Keratinocyte (primary cell): ENCODE results near the gene CSDE1. TPM values are rescaled to one million over a fixed set of nuclear protein-coding genes. Genes with fewer than 3 reads are reported as not detected.
A peak's percentile ranks its signal among the peaks of the same experiment; 100 is the strongest.

Experiments
- DNase-seq: peaks from one replicate; pipeline ENCODE4 v3.0.0-alpha.2; 2011; ENCODE audit warnings: low read depth, missing footprints, low spot score
- FAIRE-seq: peaks from 2 replicates; lab custom pipeline; 2011; peaks lifted over from hg19 to GRCh38; lab: Jason Lieb, UNC
- H2AFZ ChIP-seq: 2 replicates; pipeline ENCODE4 v1.6.0; 2012; ENCODE audit warnings: low read length, control low read depth, inconsistent platforms; ENCODE audit not compliant: control insufficient read depth
- H3K27ac ChIP-seq: 2 replicates; pipeline ENCODE4 v1.5.1; 2011; ENCODE audit warnings: low read length; ENCODE audit not compliant: control insufficient read depth, insufficient read depth
- H3K27me3 ChIP-seq: 3 replicates; pipeline ENCODE4 v1.6.0; 2011; ENCODE audit warnings: low read length; ENCODE audit not compliant: control insufficient read depth, insufficient read depth; ENCODE audit errors: extremely low read depth
- H3K36me3 ChIP-seq, 2 experiments: 2 replicates in 1 of 2; 3 replicates in 1 of 2; pipeline ENCODE4 v1.5.1; 2011; ENCODE audit warnings: low read length in 2 of 2, mild to moderate bottlenecking in 1 of 2; ENCODE audit not compliant: control insufficient read depth in 2 of 2, insufficient read depth in 2 of 2; ENCODE audit errors: extremely low read depth in 1 of 2
- H3K4me1 ChIP-seq: 3 replicates; pipeline ENCODE4 v1.5.1; 2011; ENCODE audit warnings: low read length; ENCODE audit not compliant: control insufficient read depth, insufficient read depth; ENCODE audit errors: extremely low read depth
- H3K4me2 ChIP-seq: 3 replicates; pipeline ENCODE4 v1.6.0; 2011; ENCODE audit warnings: low read depth, low read length; ENCODE audit not compliant: control insufficient read depth, insufficient read depth; ENCODE audit errors: extremely low read depth
- H3K4me3 ChIP-seq, 3 experiments: fragments of 200-600 bp in 1 of 3; sonication (generic) in 1 of 3; 2 replicates in 2 of 3; 3 replicates in 1 of 3; pipeline ENCODE4 v1.5.1; 2011 to 2016; ENCODE audit warnings: low read length in 3 of 3, mild to moderate bottlenecking in 3 of 3, control low read depth in 2 of 3, inconsistent platforms in 1 of 3, low read depth in 1 of 3, mixed read lengths in 1 of 3, mixed run types in 1 of 3, moderate library complexity in 1 of 3; ENCODE audit not compliant: control insufficient read depth in 2 of 3, insufficient read depth in 2 of 3; ENCODE audit errors: extremely low read depth in 1 of 3
- H3K79me2 ChIP-seq: 2 replicates; pipeline ENCODE4 v1.6.0; 2012; ENCODE audit warnings: low read length; ENCODE audit not compliant: control insufficient read depth, insufficient read depth
- H3K9ac ChIP-seq: 3 replicates; pipeline ENCODE4 v1.6.0; 2011; ENCODE audit warnings: low read length; ENCODE audit not compliant: control insufficient read depth, insufficient read depth; ENCODE audit errors: extremely low read depth
- H3K9me1 ChIP-seq: 3 replicates; pipeline ENCODE4 v1.6.0; 2011; ENCODE audit warnings: low read length; ENCODE audit not compliant: control insufficient read depth, insufficient read depth; ENCODE audit errors: extremely low read depth
- H3K9me3 ChIP-seq: 2 replicates; pipeline ENCODE4 v1.5.1; 2012; ENCODE audit warnings: low read depth, low read length; ENCODE audit not compliant: control insufficient read depth
- H4K20me1 ChIP-seq: 3 replicates; pipeline ENCODE4 v1.6.0; 2011; ENCODE audit warnings: low read length; ENCODE audit not compliant: control insufficient read depth, insufficient read depth; ENCODE audit errors: extremely low read depth
- CTCF ChIP-seq, 3 experiments: IDR thresholded peaks in 1 of 3; conservative IDR thresholded peaks in 1 of 3; optimal IDR thresholded peaks in 1 of 3; 2 replicates in 2 of 3; 3 replicates in 1 of 3; pipeline versions ENCODE3 to v1.5.1; 2011; ENCODE audit warnings: low read length in 3 of 3, mild to moderate bottlenecking in 3 of 3, moderate library complexity in 2 of 3, control low read depth in 1 of 3, inconsistent platforms in 1 of 3; ENCODE audit not compliant: insufficient read depth in 2 of 3; ENCODE audit errors: extremely low read depth in 1 of 3
- EZH2 ChIP-seq: IDR thresholded peaks from one replicate; pipeline ENCODE4 v1.6.1; 2012; ENCODE audit warnings: inconsistent platforms, mild to moderate bottlenecking, low read length, moderate library complexity
- dilution Hi-C: fragments of 300-500 bp; cut with MboI; formaldehyde crosslinking; loops from one replicate; pipeline ENCODE4 v1.7.0; 2020; ENCODE audit warnings: low sequenced_read_pairs; ENCODE audit not compliant: extremely low pct_ligation_motif_present
- polyA plus RNA-seq, 5 experiments: library from polyadenylated mRNA; depleted of rRNA in 3 of 5; stranded (reverse) in 3 of 5; stranded (forward) in 1 of 5; unstranded in 1 of 5; fragments of >200 nt; gene quantifications; 1 replicate in 1 of 5; 2 replicates in 3 of 5; 3 replicates in 1 of 5; pipeline versions ENCODE4 v1.2.1 to v1.2.3, GENCODE V29; 2011 to 2012; ENCODE audit warnings: missing spikeins in 2 of 5, low read depth in 1 of 5, low replicate concordance in 1 of 5

CSDE1 gene
- polyA plus RNA-seq, 1 donor (not counting 4 experiments of a cell fraction or from before 2014, with no cell fraction given), result 268 TPM

- H3K79me2 ChIP-seq, result peaks cover 39% of the 10 kb centered on the region
- peak overlapping the region; percentile 97 for H3K4me2 ChIP-seq
- peak overlapping the region; percentile 80 to 96 (median 82) for H3K4me3 ChIP-seq
- H3K9me3 ChIP-seq, result no peaks in the 10 kb centered on the region
- no peak for TF ChIP-seq EZH2
- no peak for TF ChIP-seq CTCF (optimal IDR thresholded peaks at IDR 0.05 in 1 of 3, IDR thresholded peaks at IDR 0.05 in 1 of 3, conservative IDR thresholded peaks at IDR 0.05 in 1 of 3; ENCODE audit: extremely low read depth in 1 of 3, insufficient read depth in 2 of 3, low read length in 3 of 3)
- H4K20me1 ChIP-seq, result no peaks in the 10 kb centered on the region
- FAIRE-seq, result no peak
- peaks cover 12% of the 10 kb centered on the region for H3K4me1 ChIP-seq
- no peak for DNase-seq
- H3K27ac ChIP-seq, result peak overlapping the region; percentile 99
- no peaks in the 10 kb centered on the region for H3K27me3 ChIP-seq
- peak overlapping the region; percentile 99 for H3K9ac ChIP-seq
- H2AFZ ChIP-seq, result peak overlapping the region; percentile 53
- peaks cover 16 to 24% of the 10 kb centered on the region in 2 experiments for H3K36me3 ChIP-seq
- no peaks in the 10 kb centered on the region for H3K9me1 ChIP-seq
- dilution Hi-C loops, result no loop called here
These were observed 41.9 kb downstream of the CSDE1 start for GRCh38 chr1:114715952-114716303.

GRCh38 chr1:114712977-114713376 lies 44.8 kb downstream of the CSDE1 start:
- no peak for DNase-seq
- Histone ChIP-seq H3K4me1 (peaks cover 12% of the 10 kb centered on the region), H3K4me3 (no peak overlapping the region), H3K9me1 (no peaks in the 10 kb centered on the region), H3K27me3 (no peaks in the 10 kb centered on the region), H2AFZ (no peak overlapping the region), H3K9ac (no peak overlapping the region), H3K9me3 (no peaks in the 10 kb centered on the region), H3K79me2 (peaks cover 41% of the 10 kb centered on the region), H3K36me3 (peaks cover 18 to 35% of the 10 kb centered on the region in 2 experiments), H4K20me1 (no peaks in the 10 kb centered on the region), H3K27ac (no peak overlapping the region), H3K4me2 (no peak overlapping the region)
- no peak for FAIRE-seq
- dilution Hi-C loops, result no loop called here
- TF ChIP-seq EZH2 (no peak), CTCF (optimal IDR thresholded peaks at IDR 0.05 in 1 of 3, IDR thresholded peaks at IDR 0.05 in 1 of 3, conservative IDR thresholded peaks at IDR 0.05 in 1 of 3; ENCODE audit: extremely low read depth in 1 of 3, insufficient read depth in 2 of 3, low read length in 3 of 3) (no peak)
